AG09319 (cell line): ENCODE data around the gene CEACAM6.

ENCODE experiments used
- DNase-seq: peaks from one replicate; pipeline ENCODE4 v3.0.0-alpha.2; 2010; ENCODE audit warnings: low read depth; ENCODE audit errors: extremely low read depth
- TF ChIP-seq, protein P1 (sequence below): IDR thresholded peaks from 2 replicates; pipeline ENCODE4 v1.5.1; 2011; ENCODE audit warnings: low read depth, mild to moderate bottlenecking, inconsistent platforms, low read length, moderate library complexity

CEACAM6 gene

DNA sequence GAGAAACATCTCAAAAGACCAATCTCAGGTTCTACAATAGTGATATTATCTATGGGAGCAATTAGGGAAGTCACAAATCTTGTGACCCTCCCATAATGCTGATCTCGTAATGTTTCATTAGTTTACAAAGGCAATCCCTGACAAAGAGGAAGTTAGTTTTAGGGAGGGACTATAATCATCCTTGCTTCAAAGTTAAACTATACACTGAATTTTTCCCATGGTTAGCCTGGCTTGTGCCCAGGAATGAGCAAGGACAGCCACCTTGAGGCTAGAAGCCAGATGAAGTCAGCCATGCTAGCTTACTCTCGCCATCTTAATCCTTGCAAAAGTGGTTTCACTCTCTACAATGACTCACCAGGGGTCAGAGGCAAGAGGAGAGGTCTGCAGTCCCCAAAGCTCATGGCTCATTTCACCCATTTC lies 46.5 kb downstream of the CEACAM6 start:
- no peak for DNase-seq
- TF ChIP-seq, protein P1, sequence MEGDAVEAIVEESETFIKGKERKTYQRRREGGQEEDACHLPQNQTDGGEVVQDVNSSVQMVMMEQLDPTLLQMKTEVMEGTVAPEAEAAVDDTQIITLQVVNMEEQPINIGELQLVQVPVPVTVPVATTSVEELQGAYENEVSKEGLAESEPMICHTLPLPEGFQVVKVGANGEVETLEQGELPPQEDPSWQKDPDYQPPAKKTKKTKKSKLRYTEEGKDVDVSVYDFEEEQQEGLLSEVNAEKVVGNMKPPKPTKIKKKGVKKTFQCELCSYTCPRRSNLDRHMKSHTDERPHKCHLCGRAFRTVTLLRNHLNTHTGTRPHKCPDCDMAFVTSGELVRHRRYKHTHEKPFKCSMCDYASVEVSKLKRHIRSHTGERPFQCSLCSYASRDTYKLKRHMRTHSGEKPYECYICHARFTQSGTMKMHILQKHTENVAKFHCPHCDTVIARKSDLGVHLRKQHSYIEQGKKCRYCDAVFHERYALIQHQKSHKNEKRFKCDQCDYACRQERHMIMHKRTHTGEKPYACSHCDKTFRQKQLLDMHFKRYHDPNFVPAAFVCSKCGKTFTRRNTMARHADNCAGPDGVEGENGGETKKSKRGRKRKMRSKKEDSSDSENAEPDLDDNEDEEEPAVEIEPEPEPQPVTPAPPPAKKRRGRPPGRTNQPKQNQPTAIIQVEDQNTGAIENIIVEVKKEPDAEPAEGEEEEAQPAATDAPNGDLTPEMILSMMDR = no peak

DNA sequence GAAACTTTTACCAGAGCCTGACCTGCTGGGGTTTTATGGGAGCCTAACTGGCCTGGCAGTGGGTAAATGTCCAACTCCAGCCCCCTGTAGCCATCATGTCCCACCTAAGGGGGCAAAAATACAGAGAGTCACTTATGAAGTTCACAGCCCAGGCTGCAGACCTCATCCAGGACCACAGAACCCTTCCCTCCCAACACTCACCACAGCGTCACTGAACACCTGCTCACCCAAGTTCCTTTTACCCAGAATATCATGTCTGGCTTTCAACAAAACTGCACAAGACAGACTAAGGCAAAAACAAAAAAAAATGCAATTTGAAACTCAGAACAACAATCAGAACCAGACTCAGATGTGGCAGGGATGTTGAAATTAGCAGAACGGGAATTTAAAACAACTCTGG lies 47.4 kb downstream of the CEACAM6 start:
- no peak for DNase-seq
- TF ChIP-seq, protein P1 = no peak

DNA sequence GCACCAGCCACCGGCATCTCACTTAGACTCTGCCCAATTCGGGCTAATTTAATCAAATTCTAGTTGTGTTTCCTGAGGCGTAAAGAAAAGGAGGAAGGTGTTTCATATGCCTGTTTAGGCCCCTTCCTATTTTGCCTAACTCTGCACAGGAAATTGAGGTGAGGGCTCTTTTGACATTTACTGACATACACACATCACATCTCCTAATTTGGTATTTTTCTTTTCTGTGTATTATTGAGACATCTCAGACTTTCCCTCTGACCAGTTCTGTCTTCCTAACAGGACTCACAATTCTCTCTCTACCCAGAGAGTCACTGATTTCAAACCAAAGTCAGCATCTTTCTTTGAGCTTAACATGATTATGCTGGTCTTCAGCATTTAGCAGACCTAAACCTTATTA lies 49.0 kb downstream of the CEACAM6 start:
- TF ChIP-seq, protein P1 = no peak

DNA sequence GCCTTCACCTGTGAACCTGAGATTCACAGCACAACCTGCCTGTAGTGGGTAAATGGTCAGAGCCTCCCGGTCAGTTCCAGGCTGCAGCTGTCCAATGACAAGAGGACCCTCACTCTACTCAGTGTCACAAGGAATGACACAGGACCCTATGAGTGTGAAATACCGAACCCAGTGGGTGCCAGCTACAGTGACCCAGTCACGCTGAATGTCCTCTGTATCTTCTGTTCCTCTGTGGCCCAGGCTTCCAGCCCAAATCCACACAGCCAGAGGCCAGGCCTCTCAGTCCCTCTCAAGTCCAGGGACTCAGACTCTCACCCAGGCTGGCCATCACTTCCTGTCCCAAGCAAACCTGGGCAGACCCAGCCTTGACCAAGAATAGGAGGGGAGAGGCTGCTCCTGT lies 51.8 kb downstream of the CEACAM6 start:
- no peak for DNase-seq
- TF ChIP-seq, protein P1 = no peak

More for the DNA sequence above, 49.0 kb downstream of the CEACAM6 start:
- DNase-seq = no peak

DNA sequence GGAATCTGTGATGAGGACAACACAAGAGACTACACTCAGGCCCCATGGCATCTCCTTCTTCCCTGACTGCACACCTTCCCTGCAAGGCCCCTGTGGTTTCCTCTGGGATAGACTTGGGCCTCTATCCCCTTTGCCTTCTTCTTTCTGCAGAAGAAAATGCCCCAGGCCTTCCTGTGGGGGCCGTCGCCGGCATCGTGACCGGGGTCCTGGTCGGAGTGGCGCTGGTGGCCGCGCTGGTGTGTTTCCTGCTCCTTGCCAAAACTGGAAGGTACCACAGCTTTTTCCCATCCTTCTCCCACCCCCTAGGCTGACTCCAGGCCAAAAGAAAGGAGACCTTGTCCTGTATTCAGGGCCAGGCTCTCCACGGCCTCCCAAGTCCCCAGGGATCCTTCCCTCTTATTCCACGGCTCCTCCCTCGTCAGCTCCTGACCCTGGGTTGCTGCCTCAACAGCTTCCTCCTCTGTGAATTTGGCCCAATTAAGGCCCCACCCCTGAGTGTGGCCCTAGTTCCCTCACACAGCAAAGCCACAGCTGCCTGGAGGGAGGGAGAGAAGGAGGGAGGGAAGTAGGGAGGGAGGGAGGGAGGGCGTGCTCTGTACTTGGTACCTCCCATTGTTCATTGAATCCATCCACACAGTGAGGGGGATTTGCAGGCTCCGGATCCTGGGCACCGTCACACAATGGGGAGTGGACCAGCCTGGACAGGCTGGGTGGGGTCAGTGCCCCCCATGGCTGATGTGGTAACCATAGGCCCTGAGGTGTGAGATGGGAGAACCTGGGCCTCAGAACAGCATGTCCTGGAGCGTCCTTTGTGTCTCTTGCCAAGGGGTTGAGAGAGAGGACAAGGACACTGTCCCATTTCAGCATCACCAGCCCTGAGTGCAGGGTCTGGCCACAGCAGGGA lies 53.6 kb downstream of the CEACAM6 start:
- DNase-seq = no peak
- TF ChIP-seq, protein P1 = no peak

DNA sequence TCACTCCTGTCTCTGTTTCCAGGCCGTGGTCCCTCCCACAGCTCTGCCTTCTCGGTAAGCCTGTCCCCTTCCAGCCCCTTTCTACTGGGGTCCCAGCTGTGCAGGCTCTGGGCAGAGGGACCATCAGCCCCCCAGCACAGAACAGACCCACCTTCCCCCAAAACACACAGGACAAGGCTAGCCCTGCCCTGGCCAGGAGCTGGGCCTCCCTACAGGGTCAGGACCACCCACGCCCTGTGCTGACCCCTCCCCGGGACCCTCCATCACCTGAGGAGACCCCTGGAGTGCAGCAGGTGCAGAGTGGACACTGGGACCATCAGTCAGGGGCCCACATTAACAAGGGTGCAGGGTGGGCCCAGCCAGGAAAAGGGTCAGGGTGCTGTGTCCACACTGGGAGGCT lies 55.0 kb downstream of the CEACAM6 start:
- DNase-seq = no peak
- TF ChIP-seq, protein P1 = no peak

DNA sequence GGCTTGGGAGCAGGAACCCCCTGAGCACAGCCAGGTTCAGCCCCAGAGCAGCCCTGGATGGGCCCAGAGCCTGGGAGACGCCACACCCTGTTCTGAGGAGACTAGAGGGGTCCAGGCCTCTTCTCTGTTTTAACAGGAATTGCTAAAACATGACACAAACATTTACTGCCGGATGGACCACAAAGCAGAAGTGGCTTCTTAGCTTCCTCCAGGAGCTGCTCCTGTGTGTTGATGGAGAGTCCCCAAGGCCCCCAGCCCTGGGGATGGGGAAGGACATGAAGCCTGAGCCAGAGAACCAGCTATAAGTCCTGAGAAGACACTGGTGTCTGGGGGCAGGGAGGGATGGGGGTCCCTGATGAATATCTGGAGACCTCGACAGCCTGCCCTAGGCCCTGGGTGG lies 55.7 kb downstream of the CEACAM6 start:
- TF ChIP-seq, protein P1 = no peak
- DNase-seq = no peak
